HG02981 (cell line): ENCODE measurements around the gene SLC7A8.
"Not testable (repeated sequence)": the region's sequence is repeated elsewhere in the genome, so short reads cannot be mapped to it uniquely, and the experiment has no call there.

Source experiments
- ATAC-seq: cut with Tn5 transposase; IDR thresholded peaks from one replicate; pipeline ENCODE4 v1.9.1; 2021; ENCODE audit warnings: mild to moderate bottlenecking, moderate library complexity; ENCODE audit not compliant: unreplicated experiment

The SLC7A8 gene

GRCh38 chr14:23183479-23183878, at the start of gene SLC7A8:
SLC7A8 (minus strand) TSS chr14:23183660; CDS start chr14:23182914, 746 bp downstream.
- no peak for ATAC-seq

- not testable (repeated sequence) for ATAC-seq
These were observed 48.9 kb upstream of the SLC7A8 start for GRCh38 chr14:23232241-23232808.

GRCh38 chr14:23228812-23229211, 45.4 kb upstream of the SLC7A8 start:
- no peak for ATAC-seq

GRCh38 chr14:23227566-23227965, 44.1 kb upstream of the SLC7A8 start:
- no peak for ATAC-seq

GRCh38 chr14:23224958-23225357, 41.5 kb upstream of the SLC7A8 start:
- ATAC-seq: not testable (repeated sequence)

- no peak for ATAC-seq
These were observed 35.6 kb upstream of the SLC7A8 start for GRCh38 chr14:23219075-23219474.

- ATAC-seq: no peak
These were observed 33.9 kb upstream of the SLC7A8 start for GRCh38 chr14:23217032-23218020.

- ATAC-seq: no peak
These were observed 32.0 kb upstream of the SLC7A8 start for GRCh38 chr14:23215421-23215820.

GRCh38 chr14:23209651-23210423, 26.4 kb upstream of the SLC7A8 start:
- no peak for ATAC-seq

- ATAC-seq: no peak
These were observed 24.9 kb upstream of the SLC7A8 start for GRCh38 chr14:23208324-23208723.

GRCh38 chr14:23207146-23207540, 23.7 kb upstream of the SLC7A8 start:
- no peak for ATAC-seq

- no peak for ATAC-seq
These were observed 23.1 kb upstream of the SLC7A8 start for GRCh38 chr14:23206422-23207145.

- ATAC-seq: no peak
These were observed 18.5 kb upstream of the SLC7A8 start for GRCh38 chr14:23202001-23202400.

- ATAC-seq: not testable (repeated sequence)
These were observed 15.7 kb upstream of the SLC7A8 start for GRCh38 chr14:23199141-23199540.

- not testable (repeated sequence) for ATAC-seq
These were observed 13.0 kb upstream of the SLC7A8 start for GRCh38 chr14:23196487-23196886.

GRCh38 chr14:23195552-23196101, 12.2 kb upstream of the SLC7A8 start:
- ATAC-seq: no peak

- no peak for ATAC-seq
These were observed 10.0 kb upstream of the SLC7A8 start for GRCh38 chr14:23193432-23193831.

- no peak for ATAC-seq
These were observed 4.5 kb upstream of the SLC7A8 start for GRCh38 chr14:23187925-23188324.

- ATAC-seq: no peak
These were observed 3.6 kb upstream of the SLC7A8 start for GRCh38 chr14:23186913-23187654.

GRCh38 chr14:23185063-23185462, 1.6 kb upstream of the SLC7A8 start:
- no peak for ATAC-seq
